ENCODE results near the gene NEBL. TPM values are rescaled to one million over a fixed set of nuclear protein-coding genes. Genes with fewer than 3 reads are reported as not detected.

NEBL gene
- total RNA-seq, 1 experiment from 2014 or later: 55.2 TPM

DNA sequence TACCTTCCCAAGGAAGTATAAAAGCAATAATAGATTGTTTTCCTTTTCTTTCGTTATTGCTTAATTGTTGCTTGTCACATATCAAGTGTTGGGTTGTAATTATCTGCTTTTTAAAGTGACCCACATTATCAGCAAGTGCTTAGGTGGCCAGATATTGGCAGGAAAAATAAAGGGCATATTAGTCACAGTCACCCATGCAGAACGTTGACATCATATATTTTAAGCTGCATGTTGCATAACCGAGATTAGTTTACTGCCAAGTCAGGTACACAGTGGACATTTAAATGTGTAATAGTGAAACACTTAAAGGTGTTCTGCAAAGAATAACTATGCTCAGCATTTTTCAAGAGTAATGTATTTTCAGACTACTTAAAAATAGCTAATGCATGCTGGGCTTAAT is 11.4 kb downstream of the NEBL start:
- no peaks in the 10 kb centered on the region for H3K36me3 Mint-ChIP-seq (ENCODE audit: insufficient read depth, unreplicated experiment)
- Histone ChIP-seq H3K4me1 (no peaks in the 10 kb centered on the region), H3K9me3 (no peaks in the 10 kb centered on the region), H3K4me3 (ENCODE audit: low read depth, low read length) (no peak overlapping the region), H3K36me3 (ENCODE audit: control insufficient read depth, insufficient read depth, low read length) (no peaks in the 10 kb centered on the region), H3K27me3 (replicated peaks; ENCODE audit: control insufficient read depth, insufficient read depth, low read length) (no peaks in the 10 kb centered on the region)
- ChIA-PET CTCF (no interaction called here), POLR2A (no interaction called here)
- no peaks in the 10 kb centered on the region for H3K9me3 Mint-ChIP-seq (ENCODE audit: unreplicated experiment)
- no peak overlapping the region for H3K27ac Mint-ChIP-seq (ENCODE audit: unreplicated experiment)
- H3K27me3 Mint-ChIP-seq (ENCODE audit: insufficient read depth, unreplicated experiment): no peaks in the 10 kb centered on the region
- no peak for DNase-seq
- no peaks in the 10 kb centered on the region for H3K4me1 Mint-ChIP-seq (ENCODE audit: low read depth, unreplicated experiment)
- TF ChIP-seq, protein P1, sequence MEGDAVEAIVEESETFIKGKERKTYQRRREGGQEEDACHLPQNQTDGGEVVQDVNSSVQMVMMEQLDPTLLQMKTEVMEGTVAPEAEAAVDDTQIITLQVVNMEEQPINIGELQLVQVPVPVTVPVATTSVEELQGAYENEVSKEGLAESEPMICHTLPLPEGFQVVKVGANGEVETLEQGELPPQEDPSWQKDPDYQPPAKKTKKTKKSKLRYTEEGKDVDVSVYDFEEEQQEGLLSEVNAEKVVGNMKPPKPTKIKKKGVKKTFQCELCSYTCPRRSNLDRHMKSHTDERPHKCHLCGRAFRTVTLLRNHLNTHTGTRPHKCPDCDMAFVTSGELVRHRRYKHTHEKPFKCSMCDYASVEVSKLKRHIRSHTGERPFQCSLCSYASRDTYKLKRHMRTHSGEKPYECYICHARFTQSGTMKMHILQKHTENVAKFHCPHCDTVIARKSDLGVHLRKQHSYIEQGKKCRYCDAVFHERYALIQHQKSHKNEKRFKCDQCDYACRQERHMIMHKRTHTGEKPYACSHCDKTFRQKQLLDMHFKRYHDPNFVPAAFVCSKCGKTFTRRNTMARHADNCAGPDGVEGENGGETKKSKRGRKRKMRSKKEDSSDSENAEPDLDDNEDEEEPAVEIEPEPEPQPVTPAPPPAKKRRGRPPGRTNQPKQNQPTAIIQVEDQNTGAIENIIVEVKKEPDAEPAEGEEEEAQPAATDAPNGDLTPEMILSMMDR (IDR thresholded peaks at IDR 0.05; ENCODE audit: insufficient read depth in 1 of 2, low read depth in 1 of 2, low read length in 1 of 2, severe bottlenecking in 1 of 2, unreplicated experiment in 1 of 2): no peak
- intact Hi-C loops (cut with micrococcal nuclease; ENCODE audit: unreplicated experiment): no loop called here
- no TSS peak for BruUV-seq (replicated peaks)
- H3K4me3 Mint-ChIP-seq (ENCODE audit: unreplicated experiment): no peak overlapping the region

DNA sequence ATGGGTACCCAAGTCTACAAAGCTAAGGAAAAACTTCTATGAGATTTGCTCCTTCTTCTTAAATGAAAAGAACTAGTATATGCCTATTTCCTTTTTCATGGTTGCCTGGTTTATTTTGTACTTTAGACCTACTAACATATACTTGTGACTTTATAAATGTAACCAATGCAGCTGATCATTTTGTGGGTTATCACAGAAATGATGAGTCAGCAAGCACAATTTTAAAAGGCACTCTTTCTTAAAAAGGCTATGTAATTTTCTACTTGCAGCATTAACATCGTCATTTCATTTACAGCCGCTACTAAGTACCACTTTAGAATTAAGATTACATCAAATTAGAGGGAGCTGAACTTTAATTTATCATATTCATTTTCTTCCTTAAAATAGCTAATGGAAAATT is 13.6 kb downstream of the NEBL start:
- no peak for DNase-seq
- POLR2A ChIA-PET: no interaction called here
- Histone ChIP-seq H3K27me3 (replicated peaks; ENCODE audit: control insufficient read depth, insufficient read depth, low read length) (no peaks in the 10 kb centered on the region), H3K4me3 (ENCODE audit: low read depth, low read length) (no peak overlapping the region), H3K4me1 (no peaks in the 10 kb centered on the region), H3K9me3 (no peaks in the 10 kb centered on the region), H3K36me3 (ENCODE audit: control insufficient read depth, insufficient read depth, low read length) (no peaks in the 10 kb centered on the region)
- Mint-ChIP-seq H3K4me3 (ENCODE audit: unreplicated experiment) (no peak overlapping the region), H3K9me3 (ENCODE audit: unreplicated experiment) (no peaks in the 10 kb centered on the region), H3K4me1 (ENCODE audit: low read depth, unreplicated experiment) (no peaks in the 10 kb centered on the region), H3K27me3 (ENCODE audit: insufficient read depth, unreplicated experiment) (no peaks in the 10 kb centered on the region), H3K36me3 (ENCODE audit: insufficient read depth, unreplicated experiment) (no peaks in the 10 kb centered on the region), H3K27ac (ENCODE audit: unreplicated experiment) (no peak overlapping the region)
- intact Hi-C loops (cut with micrococcal nuclease; ENCODE audit: unreplicated experiment): no loop called here
- CTCF ChIA-PET: no interaction called here
- TF ChIP-seq, protein P1 (IDR thresholded peaks at IDR 0.05; ENCODE audit: insufficient read depth in 1 of 2, low read depth in 1 of 2, low read length in 1 of 2, severe bottlenecking in 1 of 2, unreplicated experiment in 1 of 2): no peak
- no TSS peak for BruUV-seq (replicated peaks)

DNA sequence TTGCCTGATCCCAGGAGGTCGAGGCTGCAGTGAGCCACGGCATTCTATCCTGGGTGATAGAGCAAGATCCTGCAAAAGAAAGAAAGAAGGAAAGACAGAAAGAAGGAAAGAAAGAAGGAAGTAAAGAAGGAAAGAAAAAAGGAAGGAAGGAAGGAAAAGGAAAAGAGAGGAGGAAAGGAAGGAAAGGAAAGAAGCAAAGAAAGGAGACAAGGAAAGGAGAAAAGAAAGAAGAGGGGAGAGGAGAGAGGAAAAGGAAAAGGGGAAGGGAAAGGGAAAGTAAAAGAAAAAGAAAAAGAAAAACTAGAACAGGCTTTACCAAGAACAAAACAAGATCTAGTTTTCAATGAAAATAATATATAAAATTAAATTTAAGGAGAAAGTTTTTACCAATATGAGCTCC is 15.0 kb downstream of the NEBL start:
- no peaks in the 10 kb centered on the region for H3K9me3 ChIP-seq
- H3K27me3 Mint-ChIP-seq (ENCODE audit: insufficient read depth, unreplicated experiment): no peaks in the 10 kb centered on the region
- ChIA-PET POLR2A (no interaction called here), CTCF (no interaction called here)
- H3K4me3 Mint-ChIP-seq (ENCODE audit: unreplicated experiment): no peak overlapping the region
- H3K4me3 ChIP-seq (ENCODE audit: low read depth, low read length): no peak overlapping the region
- no peaks in the 10 kb centered on the region for H3K4me1 ChIP-seq
- no peak overlapping the region for H3K27ac Mint-ChIP-seq (ENCODE audit: unreplicated experiment)
- intact Hi-C loops (cut with micrococcal nuclease; ENCODE audit: unreplicated experiment): no loop called here
- no peaks in the 10 kb centered on the region for H3K4me1 Mint-ChIP-seq (ENCODE audit: low read depth, unreplicated experiment)
- H3K9me3 Mint-ChIP-seq (ENCODE audit: unreplicated experiment): no peaks in the 10 kb centered on the region
- DNase-seq: no peak
- no TSS peak for BruUV-seq (replicated peaks)
- H3K36me3 Mint-ChIP-seq (ENCODE audit: insufficient read depth, unreplicated experiment): no peaks in the 10 kb centered on the region
- TF ChIP-seq, protein P1 (IDR thresholded peaks at IDR 0.05; ENCODE audit: insufficient read depth in 1 of 2, low read depth in 1 of 2, low read length in 1 of 2, severe bottlenecking in 1 of 2, unreplicated experiment in 1 of 2): no peak
- no peaks in the 10 kb centered on the region for H3K27me3 ChIP-seq (replicated peaks; ENCODE audit: control insufficient read depth, insufficient read depth, low read length)
- no peaks in the 10 kb centered on the region for H3K36me3 ChIP-seq (ENCODE audit: control insufficient read depth, insufficient read depth, low read length)

Data from Caco-2 (cell line).